SH-SY5Y (cell line): ENCODE measurements around the gene DAB2IP.

Experiments used
- GATA2 ChIP-seq: IDR thresholded peaks from 2 replicates; pipeline ENCODE4 v1.6.1; 2011; ENCODE audit warnings: mild to moderate bottlenecking, low read depth, low read length
- GATA3 ChIP-seq: IDR thresholded peaks from 2 replicates; pipeline ENCODE4 v1.6.1; 2011; ENCODE audit warnings: low read depth, mild to moderate bottlenecking, low read length, moderate library complexity

GRCh38 chr9:121725008-121725775, 73.8 kb downstream of the DAB2IP start:
- TF ChIP-seq GATA2 (no peak), GATA3 (no peak)
